ENCODE measurements around the gene GOLGA8Q.
"Not testable (repeated sequence)": the region's sequence is repeated elsewhere in the genome, so short reads cannot be mapped to it uniquely, and the experiment has no call there.

GOLGA8Q gene, protein sequence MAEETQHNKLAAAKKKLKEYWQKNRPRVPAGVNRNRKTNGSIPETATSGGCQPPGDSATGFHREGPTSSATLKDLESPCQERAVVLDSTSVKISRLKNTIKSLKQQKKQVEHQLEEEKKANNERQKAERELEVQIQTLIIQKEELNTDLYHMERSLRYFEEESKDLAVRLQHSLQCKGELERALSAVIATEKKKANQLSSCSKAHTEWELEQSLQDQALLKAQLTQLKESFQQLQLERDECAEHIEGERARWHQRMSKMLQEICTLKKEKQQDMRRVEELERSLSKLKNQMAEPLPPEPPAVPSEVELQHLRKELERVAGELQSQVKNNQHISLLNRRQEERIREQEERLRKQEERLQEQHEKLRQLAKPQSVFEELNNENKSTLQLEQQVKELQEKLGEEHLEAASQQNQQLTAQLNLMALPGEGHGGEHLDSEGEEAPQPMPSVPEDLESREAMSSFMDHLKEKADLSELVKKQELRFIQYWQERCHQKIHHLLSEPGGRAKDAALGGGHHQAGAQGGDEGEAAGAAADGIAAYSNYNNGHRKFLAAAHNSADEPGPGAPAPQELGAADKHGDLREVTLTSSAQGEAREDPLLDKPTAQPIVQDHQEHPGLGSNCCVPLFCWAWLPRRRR

DNA sequence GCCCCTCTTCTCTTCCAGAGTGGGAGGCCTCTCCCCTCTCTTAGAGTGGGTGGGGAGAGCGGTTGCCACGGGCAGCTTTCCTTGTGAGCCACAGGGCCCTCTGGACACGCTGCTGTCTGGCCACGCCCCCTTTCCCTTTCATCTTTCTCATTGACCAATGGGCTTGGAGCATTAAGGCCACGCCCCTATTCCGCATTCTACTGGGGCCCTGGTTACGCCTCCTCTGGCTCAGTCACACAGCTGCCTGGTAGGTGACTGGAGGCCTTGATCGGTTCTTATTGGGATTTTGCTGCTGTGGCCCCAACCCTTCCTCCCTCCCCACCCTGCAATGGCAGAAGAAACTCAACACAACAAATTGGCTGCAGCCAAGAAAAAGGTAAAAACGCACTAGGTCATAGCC, at the start of gene GOLGA8Q:
TSS of gene GOLGA8Q (plus strand) at position 301 of the 400 bp plus-strand sequence. CDS start at position 329, 28 bp downstream.
- not testable (repeated sequence) for DNase-seq (ENCODE audit: low read depth)

DNA sequence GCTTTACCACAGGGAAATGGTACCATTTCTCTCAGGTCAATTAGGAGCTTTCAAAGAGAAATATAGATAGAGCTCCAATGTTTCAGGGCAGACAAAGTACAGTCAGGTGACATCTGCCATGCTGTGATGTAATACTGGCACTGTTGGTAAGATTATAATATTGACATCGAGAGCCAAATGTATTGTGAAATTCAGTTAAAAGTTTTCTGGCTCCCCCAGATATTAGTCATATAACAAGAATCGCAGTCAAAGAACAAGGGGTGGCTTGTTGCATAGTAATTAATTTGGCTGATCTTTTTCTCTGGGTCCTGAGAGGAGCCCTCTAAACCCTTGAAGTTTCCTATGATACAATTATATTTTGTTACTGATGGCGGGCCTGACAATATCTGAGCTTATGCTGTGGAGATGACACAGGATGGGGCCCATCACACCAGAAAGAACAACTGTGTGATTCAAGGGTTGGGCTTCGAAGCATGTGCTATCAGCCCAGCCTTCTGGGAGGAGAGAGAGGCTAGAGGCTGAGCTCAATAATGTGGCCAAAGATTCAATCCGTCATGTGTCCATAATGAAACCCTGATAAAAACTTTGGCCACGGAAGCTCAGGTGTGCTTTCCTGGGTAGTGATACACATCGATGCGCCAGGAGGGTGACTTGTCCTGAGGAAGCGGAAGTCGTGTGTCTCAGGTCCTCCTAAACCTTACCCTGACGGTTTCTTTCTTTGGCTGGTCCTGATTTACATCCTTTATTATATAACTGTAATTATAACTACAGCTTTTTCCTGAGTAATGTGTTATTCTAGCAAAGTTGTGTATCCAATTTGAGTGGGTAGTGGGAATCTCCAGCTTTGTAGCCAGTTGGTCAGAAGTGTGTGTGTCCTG, 48.7 kb upstream of the GOLGA8Q start:
- not testable (repeated sequence) for DNase-seq (ENCODE audit: low read depth)

DNA sequence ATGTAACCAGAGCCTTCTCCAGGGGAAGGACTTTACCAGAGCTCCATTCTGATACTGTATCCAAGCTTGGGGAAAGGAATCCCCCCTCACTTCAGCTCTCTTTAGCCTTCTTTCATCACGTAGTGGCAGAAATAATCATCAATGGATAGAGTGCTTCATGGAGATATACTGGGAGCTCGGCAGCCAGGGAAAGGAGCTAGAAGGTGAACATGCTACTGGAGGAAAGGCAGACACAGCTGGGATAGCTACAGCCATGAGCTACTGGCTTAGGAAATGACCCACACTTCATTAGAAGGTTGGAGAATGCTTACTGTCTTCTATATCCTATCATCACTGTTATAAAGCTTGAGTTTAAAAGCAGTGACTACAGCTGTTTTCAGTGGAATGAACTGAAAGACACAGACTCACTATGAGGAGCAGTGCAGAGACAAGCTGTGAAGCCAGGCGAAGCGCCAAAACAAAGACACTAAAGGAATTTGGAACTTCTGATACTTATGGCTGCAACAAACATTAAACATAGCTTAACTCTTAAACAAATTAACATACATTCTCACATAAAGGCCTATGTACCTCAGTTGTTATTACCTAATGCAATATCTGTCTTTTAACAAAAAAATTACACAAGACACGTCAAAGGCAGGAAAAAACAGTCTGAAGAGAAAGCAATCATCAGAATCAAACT, 47.5 kb upstream of the GOLGA8Q start:
- not testable (repeated sequence) for DNase-seq (ENCODE audit: low read depth)

DNA sequence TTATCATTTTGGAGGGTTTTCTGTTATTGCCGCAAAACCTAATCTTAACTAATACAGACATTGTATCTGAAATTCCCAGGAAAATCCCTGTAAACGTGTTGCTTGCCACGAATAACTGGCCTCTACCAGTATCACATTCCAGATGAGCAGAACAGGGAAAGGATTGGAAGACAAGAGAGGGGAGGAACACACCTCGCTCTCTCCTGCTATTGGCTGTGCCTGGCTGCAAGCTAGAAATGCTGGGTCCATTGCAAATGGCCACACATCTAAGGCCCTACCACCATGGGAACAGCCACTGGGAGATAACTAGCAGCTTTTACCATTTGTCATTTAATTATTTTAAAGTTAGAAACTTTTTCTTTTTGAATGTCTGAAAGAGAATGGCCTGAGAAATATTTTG, 37.3 kb upstream of the GOLGA8Q start:
- DNase-seq (ENCODE audit: low read depth): not testable (repeated sequence)

DNA sequence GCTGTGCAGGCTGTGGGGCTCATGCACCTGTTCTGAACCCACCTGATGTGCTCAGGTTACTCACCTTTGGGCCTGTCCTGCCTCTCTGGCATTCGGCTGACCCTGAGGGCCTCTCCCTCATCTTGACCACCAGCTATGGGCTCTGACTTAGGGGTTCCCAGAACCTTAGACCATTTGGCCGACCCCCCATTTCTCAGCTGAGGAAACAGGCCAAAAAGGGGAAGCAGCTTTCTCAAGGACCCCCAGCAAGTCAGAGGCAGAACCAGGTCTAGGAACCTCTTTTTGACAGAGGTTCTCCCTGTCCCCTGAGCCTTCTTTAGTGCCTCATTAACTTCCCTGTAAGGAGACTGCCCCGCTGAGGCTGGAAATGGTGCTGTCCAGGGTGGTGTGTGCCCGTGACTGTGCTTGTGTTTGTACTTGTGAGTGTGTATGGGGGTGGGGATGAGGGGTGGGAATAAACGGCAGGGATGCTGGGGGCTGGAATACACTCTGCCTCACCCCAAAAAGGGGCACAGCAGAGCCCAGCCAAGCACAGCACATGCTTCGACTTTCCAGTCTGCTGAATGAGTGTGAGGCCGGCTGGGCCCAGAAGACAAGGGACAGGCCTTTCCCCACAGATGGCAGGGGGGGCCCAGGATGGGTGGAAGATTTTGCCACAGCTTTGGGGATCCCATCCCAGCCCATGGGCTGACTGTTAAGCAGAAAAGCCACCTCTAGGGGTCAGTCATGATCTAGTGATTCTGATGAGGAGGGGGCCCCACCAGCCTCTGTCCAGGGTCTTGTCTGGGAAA, 28.2 kb upstream of the GOLGA8Q start:
- not testable (repeated sequence) for DNase-seq (ENCODE audit: low read depth)

DNA sequence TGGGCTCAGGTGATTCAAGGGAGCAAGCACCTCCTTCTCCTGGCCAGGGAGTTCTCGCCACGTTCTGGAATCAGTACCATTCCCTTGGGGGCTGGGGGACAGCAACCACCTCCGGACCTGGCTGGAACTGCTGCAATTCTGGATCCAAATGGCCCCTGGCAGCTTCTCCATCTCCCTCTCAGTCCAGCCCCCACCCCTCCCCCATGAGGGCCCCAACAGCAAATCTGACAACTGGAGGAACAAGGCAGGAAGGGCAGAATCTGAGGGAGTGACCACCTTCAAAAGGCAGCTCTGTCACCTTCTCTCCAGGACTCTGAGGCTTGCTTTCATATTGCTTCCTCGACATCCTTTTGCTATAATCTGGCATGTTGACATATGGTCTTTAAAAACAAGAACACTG, 25.9 kb upstream of the GOLGA8Q start:
- DNase-seq (ENCODE audit: low read depth): not testable (repeated sequence)

DNA sequence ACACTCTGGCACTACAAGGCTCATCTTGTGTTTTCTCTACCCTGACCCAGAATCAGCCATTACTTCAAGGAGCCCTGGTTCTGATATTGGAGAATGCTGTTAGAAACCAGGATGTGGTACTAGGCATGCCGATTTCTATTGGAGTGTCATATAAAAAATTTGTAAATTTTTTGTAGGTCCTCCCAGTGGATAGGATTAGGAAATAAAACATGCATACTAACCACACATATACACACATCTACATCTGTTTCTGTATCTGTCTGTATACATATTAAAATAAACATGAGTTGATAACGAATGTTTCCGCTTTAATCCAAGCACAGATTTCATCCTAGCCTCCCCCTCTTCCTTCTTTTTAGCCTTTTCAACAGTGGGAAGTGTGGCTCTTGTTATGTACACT, 22.8 kb upstream of the GOLGA8Q start:
- not testable (repeated sequence) for DNase-seq (ENCODE audit: low read depth)

DNA sequence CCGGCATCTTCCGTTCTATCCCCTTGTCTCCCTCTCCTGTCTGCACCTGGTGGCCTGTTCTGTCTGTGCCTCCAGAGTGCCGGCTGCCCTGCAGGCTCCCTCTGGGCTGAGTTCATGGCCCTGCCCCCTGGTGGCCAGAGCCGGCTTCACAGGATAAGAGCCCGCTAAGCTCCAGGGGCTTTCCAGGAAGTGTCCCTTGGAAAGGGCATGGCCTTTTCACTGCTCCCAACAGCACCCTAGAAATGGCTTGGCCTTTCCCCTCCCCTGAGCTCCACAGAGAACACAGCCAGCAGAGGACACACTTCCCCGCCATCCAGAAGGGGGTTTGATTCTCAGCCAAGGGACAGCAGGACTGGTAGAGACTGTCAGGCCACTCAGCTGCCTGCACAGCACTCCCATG, 15.1 kb downstream of the GOLGA8Q start:
- DNase-seq (ENCODE audit: low read depth): not testable (repeated sequence)

DNA sequence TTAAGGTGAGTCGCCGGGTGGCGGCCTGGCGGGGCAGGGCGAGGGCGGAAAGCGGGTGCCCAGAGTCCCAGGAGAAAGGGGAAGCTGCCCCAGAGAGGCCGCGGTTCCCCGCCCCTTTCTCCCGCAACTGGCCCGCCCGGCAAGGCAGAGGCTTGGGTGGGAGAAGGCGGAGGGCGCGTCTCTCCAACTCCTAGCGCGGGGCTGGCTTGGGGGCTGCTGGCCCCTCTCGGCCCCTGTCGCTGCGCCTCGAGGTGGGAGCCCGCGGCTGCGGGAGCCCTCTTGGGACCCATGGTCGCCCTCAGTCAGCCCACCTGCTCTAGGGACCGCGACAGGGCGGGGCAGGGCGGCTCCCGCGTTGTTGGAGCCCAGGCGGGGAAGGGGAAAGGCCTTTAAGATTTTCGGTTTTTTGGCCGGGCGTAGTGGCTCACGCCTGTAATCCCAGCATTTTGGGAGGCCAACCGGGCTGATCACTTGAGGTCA, 21.2 kb downstream of the GOLGA8Q start:
- DNase-seq (ENCODE audit: low read depth): not testable (repeated sequence)

DNA sequence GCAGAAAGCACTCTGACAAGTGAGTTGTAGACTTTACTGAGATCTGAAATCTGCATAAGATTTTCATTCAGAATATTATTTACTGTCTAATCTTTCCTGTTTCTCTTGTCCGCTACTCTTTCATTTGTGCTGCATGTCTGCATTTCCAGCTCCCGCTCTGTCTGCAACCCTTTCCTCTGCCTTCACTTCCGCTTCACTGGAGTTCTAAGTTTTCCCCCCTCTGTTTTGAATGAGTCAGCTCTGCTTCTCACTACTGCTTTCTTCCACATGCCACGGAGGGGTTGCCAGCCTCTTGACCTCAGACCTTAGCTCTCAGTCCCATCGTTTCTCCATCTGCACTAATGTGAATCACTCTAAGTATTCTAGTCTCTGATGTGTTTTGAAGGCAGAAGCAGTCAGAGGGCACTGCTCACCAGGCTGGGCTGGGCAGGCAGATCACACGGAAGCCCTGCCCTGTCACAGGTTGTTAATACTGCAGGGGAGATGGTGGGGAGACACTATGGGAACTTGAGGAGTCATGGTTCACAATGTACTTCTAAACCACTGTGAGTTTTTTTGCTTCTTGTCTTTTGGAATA, 27.6 kb downstream of the GOLGA8Q start:
- DNase-seq (ENCODE audit: low read depth): not testable (repeated sequence)

DNA sequence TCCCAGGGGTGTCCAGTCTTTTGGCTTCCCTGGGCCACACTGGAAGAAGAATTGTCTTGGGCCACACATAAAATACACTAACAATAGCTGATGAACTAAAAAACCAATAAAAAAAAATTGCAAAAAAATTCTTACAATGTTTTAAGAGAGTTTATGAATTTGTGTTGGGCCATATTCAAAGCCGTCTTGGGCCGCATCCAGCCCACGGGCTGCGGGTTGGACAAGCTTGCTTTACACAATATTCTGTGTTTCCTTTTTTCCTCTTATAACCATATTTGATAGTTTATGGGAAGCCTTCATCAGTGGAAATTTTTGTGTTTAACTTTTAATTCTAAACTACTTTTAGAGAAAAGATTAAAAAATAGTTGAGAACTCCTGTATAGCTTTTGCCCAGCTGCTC, 28.9 kb downstream of the GOLGA8Q start:
- DNase-seq (ENCODE audit: low read depth): not testable (repeated sequence)

DNA sequence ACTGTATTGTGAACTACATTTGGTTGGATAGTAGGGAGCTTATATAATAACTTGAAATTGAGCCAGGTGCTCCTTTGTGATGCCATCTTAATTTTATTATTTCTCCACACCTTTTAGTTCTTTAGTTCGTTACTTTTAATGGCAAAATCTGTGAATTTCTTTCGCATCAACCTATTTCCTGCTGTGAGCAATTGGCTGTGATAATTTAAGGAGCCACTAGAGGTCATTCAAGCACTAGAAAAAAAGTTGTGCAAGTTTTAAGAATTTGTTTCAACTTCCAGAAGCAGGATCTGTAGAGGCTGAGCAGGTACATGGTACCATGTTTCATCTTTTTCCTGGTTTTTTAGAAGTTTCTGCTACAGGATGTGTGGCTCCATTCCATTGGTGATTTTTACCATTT, 47.1 kb downstream of the GOLGA8Q start:
- DNase-seq (ENCODE audit: low read depth): not testable (repeated sequence)

DNA sequence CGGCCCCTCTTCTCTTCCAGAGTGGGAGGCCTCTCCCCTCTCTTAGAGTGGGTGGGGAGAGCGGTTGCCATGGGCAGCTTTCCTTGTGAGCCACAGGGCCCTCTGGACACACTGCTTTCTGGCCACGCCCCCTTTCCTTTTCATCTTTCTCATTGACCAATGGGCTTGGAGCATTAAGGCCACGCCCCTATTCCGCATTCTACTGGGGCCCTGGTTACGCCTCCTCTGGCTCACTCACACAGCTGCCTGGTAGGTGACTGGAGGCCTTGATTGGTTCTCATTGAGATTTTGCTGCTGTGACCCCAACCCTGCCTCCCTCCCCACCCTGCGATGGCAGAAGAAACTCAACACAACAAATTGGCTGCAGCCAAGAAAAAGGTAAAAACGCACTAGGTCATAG, 51.9 kb downstream of the GOLGA8Q start, which contains the start of gene GOLGA8H:
TSS of gene GOLGA8H (plus strand) at position 233 of the 400 bp plus-strand sequence. CDS start at position 331, 98 bp downstream.
- not testable (repeated sequence) for DNase-seq (ENCODE audit: low read depth)

Data from fibroblast of gingiva (primary cell).